Skin epidermis (tissue), 12 donors: ENCODE data around the gene EXOC3L1.

ENCODE experiments used
- H3K27ac ChIP-seq, 21 experiments: fragments of 200-600 bp; sonication (generic) in 11 of 21; one replicate each; pipeline ENCODE4 v1.5.0; 2020; ENCODE audit warnings: mild to moderate bottlenecking in 3 of 21, inconsistent platforms in 2 of 21, moderate library complexity in 2 of 21
- H3K4me3 ChIP-seq, 7 experiments: fragments of 200-600 bp; sonication (generic) in 2 of 7; one replicate each; pipeline ENCODE4 v1.5.0; 2020; ENCODE audit warnings: inconsistent platforms in 2 of 7, mild to moderate bottlenecking in 2 of 7, moderate library complexity in 1 of 7

Gene EXOC3L1

GRCh38 chr16:67170168-67170948 lies 19.6 kb downstream of the EXOC3L1 start, which contains the start of gene NOL3:
Gene NOL3, plus strand, starts transcription at chr16:67170538.
- Histone ChIP-seq H3K4me3 (peak within 1 kb of the TSS; percentile 27 to 45 (median 34)), H3K27ac (peak within 1 kb of the TSS; percentile 31 to 96 (median 86))

- Histone ChIP-seq H3K27ac (peak overlapping the region; percentile 14 to 96 (median 86)), H3K4me3 (peak overlapping the region; percentile 27 to 45 (median 34))
Measured at GRCh38 chr16:67169642-67170167, 20.2 kb downstream of the EXOC3L1 start.

- H3K4me3 ChIP-seq: no peak overlapping the region
Measured at GRCh38 chr16:67169011-67169451, 20.9 kb downstream of the EXOC3L1 start.

GRCh38 chr16:67167588-67167987 lies 22.3 kb downstream of the EXOC3L1 start:
- Histone ChIP-seq H3K27ac (no peak overlapping the region), H3K4me3 (no peak overlapping the region)

More at GRCh38 chr16:67169011-67169451, 20.9 kb downstream of the EXOC3L1 start:
- H3K27ac ChIP-seq: peak overlapping the region in 6 of 21 experiments; percentile 44 to 90 (median 86)

- Histone ChIP-seq H3K27ac (no peak overlapping the region), H3K4me3 (no peak overlapping the region)
Measured at GRCh38 chr16:67166598-67167168, 23.3 kb downstream of the EXOC3L1 start.

GRCh38 chr16:67166110-67166547 lies 23.8 kb downstream of the EXOC3L1 start:
- Histone ChIP-seq H3K4me3 (no peak overlapping the region), H3K27ac (no peak overlapping the region)

- peak overlapping the region in 1 of 7 experiments; percentile 41 for H3K4me3 ChIP-seq
- H3K27ac ChIP-seq: peak overlapping the region in 5 of 21 experiments; percentile 2 to 67 (median 47)
Measured at GRCh38 chr16:67165121-67166078, 24.5 kb downstream of the EXOC3L1 start.

- Histone ChIP-seq H3K4me3 (peak within 1 kb of the TSS; percentile 6 to 41 (median 23)), H3K27ac (peak within 1 kb of the TSS in 13 of 21 experiments; percentile 2 to 69 (median 41))
Measured at GRCh38 chr16:67164599-67165061, 25.3 kb downstream of the EXOC3L1 start, which contains the start of gene HSF4. Gene HSF4, plus strand, starts transcription at chr16:67164745. Its CDS starts 67 bp downstream, at chr16:67164812.

- Histone ChIP-seq H3K4me3 (peak overlapping the region; percentile 6 to 41 (median 23)), H3K27ac (peak overlapping the region in 12 of 21 experiments; percentile 2 to 69 (median 40))
Measured at GRCh38 chr16:67163999-67164558, 25.9 kb downstream of the EXOC3L1 start.

GRCh38 chr16:67163164-67163998 lies 26.6 kb downstream of the EXOC3L1 start:
- peak overlapping the region in 12 of 21 experiments; percentile 2 to 69 (median 40) for H3K27ac ChIP-seq
- H3K4me3 ChIP-seq: peak overlapping the region; percentile 6 to 41 (median 23)

GRCh38 chr16:67162506-67163163 lies 27.3 kb downstream of the EXOC3L1 start:
- Histone ChIP-seq H3K4me3 (peak overlapping the region in 5 of 7 experiments; percentile 6 to 41 (median 24)), H3K27ac (peak overlapping the region in 3 of 21 experiments; percentile 2 to 69 (median 40))

- Histone ChIP-seq H3K27ac (peak overlapping the region in 1 of 21 experiments; percentile 30), H3K4me3 (peak overlapping the region in 5 of 7 experiments; percentile 81 to 97 (median 93))
Measured at GRCh38 chr16:67161595-67162058, 28.3 kb downstream of the EXOC3L1 start.

GRCh38 chr16:67158637-67159600 lies 31.0 kb downstream of the EXOC3L1 start:
- Histone ChIP-seq H3K27ac (peak overlapping the region; percentile 54 to 97 (median 87)), H3K4me3 (peak overlapping the region; percentile 70 to 97 (median 92))

- Histone ChIP-seq H3K4me3 (peak overlapping the region in 1 of 7 experiments; percentile 92), H3K27ac (peak overlapping the region in 12 of 21 experiments; percentile 11 to 97 (median 88))
Measured at GRCh38 chr16:67157892-67158635, 31.9 kb downstream of the EXOC3L1 start.

- Histone ChIP-seq H3K27ac (peak overlapping the region in 5 of 21 experiments; percentile 1 to 96 (median 38)), H3K4me3 (no peak overlapping the region)
Measured at GRCh38 chr16:67157106-67157748, 32.7 kb downstream of the EXOC3L1 start.
